ENCODE results near the gene PLXNA4.

- TF ChIP-seq CTCF (IDR thresholded peaks at IDR 0.05), result no peak
- no peak for TF ChIP-seq POLR2A (IDR thresholded peaks at IDR 0.05)
Observed at GRCh38 chr7:132140341-132140740, 435.9 kb downstream of the PLXNA4 start.

Measured in body of pancreas (tissue), 4 donors.